Trophoblast cell (in vitro differentiated cells and primary cell): ENCODE measurements around the gene UBE2J2.

ENCODE experiments used
- DNase-seq, 2 donors: peaks; one replicate each; pipeline ENCODE4 v3.0.0-alpha.2; 2016
- H2AFZ ChIP-seq: 2 replicates; pipeline ENCODE4 v1.6.1; 2013; ENCODE audit warnings: low read length, moderate library complexity, mild to moderate bottlenecking; ENCODE audit not compliant: insufficient read depth, poor library complexity
- H2AK5ac ChIP-seq: 2 replicates; pipeline ENCODE4 v1.6.1; 2013; ENCODE audit warnings: mild to moderate bottlenecking, low read length
- H2BK120ac ChIP-seq: 2 replicates; pipeline ENCODE4 v1.6.1; 2013; ENCODE audit warnings: low read length, mild to moderate bottlenecking, moderate library complexity; ENCODE audit not compliant: insufficient read depth, poor library complexity
- H2BK12ac ChIP-seq: 2 replicates; pipeline ENCODE4 v1.6.1; 2013; ENCODE audit warnings: mild to moderate bottlenecking, low read length, moderate library complexity
- H2BK5ac ChIP-seq: 2 replicates; pipeline ENCODE4 v1.6.1; 2013; ENCODE audit warnings: low read length, low read depth, moderate library complexity, mild to moderate bottlenecking; ENCODE audit not compliant: poor library complexity
- H3K14ac ChIP-seq: 2 replicates; pipeline ENCODE4 v1.6.1; 2013; ENCODE audit warnings: mild to moderate bottlenecking, low read length
- H3K18ac ChIP-seq: 2 replicates; pipeline ENCODE4 v1.6.1; 2013; ENCODE audit warnings: mild to moderate bottlenecking, low read length
- H3K23ac ChIP-seq: 2 replicates; pipeline ENCODE4 v1.6.1; 2013; ENCODE audit warnings: low read length
- H3K27ac ChIP-seq: 2 replicates; pipeline ENCODE4 v1.5.1; 2013; ENCODE audit warnings: low read depth, mild to moderate bottlenecking, inconsistent platforms, low read length, moderate library complexity
- H3K27me3 ChIP-seq: 2 replicates; pipeline ENCODE4 v1.6.1; 2013; ENCODE audit warnings: inconsistent platforms, mild to moderate bottlenecking, low read length, moderate library complexity; ENCODE audit not compliant: insufficient read depth
- H3K36me3 ChIP-seq, 2 experiments: 1 replicate in 1 of 2; 2 replicates in 1 of 2; pipeline ENCODE4 v1.6.1; 2013; ENCODE audit warnings: low read length in 2 of 2, mild to moderate bottlenecking in 2 of 2, moderate library complexity in 1 of 2; ENCODE audit not compliant: insufficient read depth in 2 of 2, control insufficient read depth in 1 of 2
- H3K4ac ChIP-seq: 2 replicates; pipeline ENCODE4 v1.6.1; 2013; ENCODE audit warnings: low read depth, mild to moderate bottlenecking, low read length, moderate library complexity
- H3K4me1 ChIP-seq, 2 experiments: 1 replicate in 1 of 2; 2 replicates in 1 of 2; pipeline ENCODE4 v1.6.1; 2013; ENCODE audit warnings: low read length in 2 of 2, mild to moderate bottlenecking in 2 of 2, moderate library complexity in 1 of 2; ENCODE audit not compliant: insufficient read depth in 2 of 2, control insufficient read depth in 1 of 2
- H3K4me2 ChIP-seq: 2 replicates; pipeline ENCODE4 v1.6.1; 2013; ENCODE audit warnings: inconsistent platforms, mild to moderate bottlenecking, low read length, moderate library complexity
- H3K4me3 ChIP-seq: 2 replicates; pipeline ENCODE4 v1.5.1; 2013; ENCODE audit warnings: mild to moderate bottlenecking, low read depth, low read length, inconsistent platforms
- H3K79me1 ChIP-seq: one replicate; pipeline ENCODE4 v1.6.1; 2013; ENCODE audit warnings: low read length
- H3K79me2 ChIP-seq: 2 replicates; pipeline ENCODE4 v1.6.1; 2013; ENCODE audit warnings: low read length, mild to moderate bottlenecking; ENCODE audit not compliant: control insufficient read depth, insufficient read depth, poor library complexity
- H3K9ac ChIP-seq: 2 replicates; pipeline ENCODE4 v1.6.1; 2013; ENCODE audit warnings: mild to moderate bottlenecking, low read length
- H3K9me3 ChIP-seq: 2 replicates; pipeline ENCODE4 v1.6.1; 2013; ENCODE audit warnings: low read depth, mild to moderate bottlenecking, control low read depth, inconsistent platforms, low read length; ENCODE audit not compliant: insufficient read depth
- H4K12ac ChIP-seq: 2 replicates; pipeline ENCODE4 v1.6.1; 2013; ENCODE audit warnings: low read depth, mild to moderate bottlenecking, low read length, moderate library complexity
- H4K8ac ChIP-seq: 2 replicates; pipeline ENCODE4 v1.6.1; 2013; ENCODE audit warnings: low read depth, mild to moderate bottlenecking, low read length, moderate library complexity
- H4K91ac ChIP-seq: one replicate; pipeline ENCODE4 v1.6.1; 2013; ENCODE audit warnings: low read depth, mild to moderate bottlenecking, low read length, moderate library complexity
- WGBS: extraction: QIAGEN DNeasy Blood & Tissue Kit; methylation state at CpG from one replicate; pipeline ENCODE4 v1.1.7; 2013; ENCODE audit warnings: missing lambda C conversion rate; ENCODE audit not compliant: insufficient read length, insufficient coverage; ENCODE audit errors: extremely low coverage; 5-methylcytosine and 5-hydroxymethylcytosine counted together

UBE2J2 gene

GRCh38 chr1:1291023-1291528 is 17.4 kb upstream of the UBE2J2 start:
- Histone ChIP-seq H2AFZ (no peak overlapping the region), H3K27ac (no peak overlapping the region), H3K4me1 (no peaks in the 10 kb centered on the region), H3K27me3 (no peaks in the 10 kb centered on the region), H4K8ac (no peak overlapping the region), H2BK5ac (no peak overlapping the region), H3K14ac (no peak overlapping the region), H3K9ac (no peak overlapping the region), H3K79me2 (no peaks in the 10 kb centered on the region), H4K91ac (no peak overlapping the region), H3K36me3 (peaks cover 20 to 28% of the 10 kb centered on the region in 2 experiments), H2AK5ac (no peak overlapping the region), H4K12ac (peak overlapping the region; percentile 9), H2BK12ac (no peak overlapping the region), H3K4me2 (no peak overlapping the region), H3K79me1 (no peaks in the 10 kb centered on the region), H3K4me3 (no peak overlapping the region), H2BK120ac (no peak overlapping the region), H3K9me3 (peaks cover 2% of the 10 kb centered on the region), H3K18ac (no peak overlapping the region), H3K23ac (no peak overlapping the region), H3K4ac (no peak overlapping the region)
- no CpG with 5 or more reads among the region's 28 CpGs for WGBS
- DNase-seq: no peak

- Histone ChIP-seq H3K4me3 (no peak overlapping the region), H2BK12ac (no peak overlapping the region), H2AFZ (no peak overlapping the region), H3K4ac (no peak overlapping the region), H3K4me2 (no peak overlapping the region), H2BK120ac (no peak overlapping the region), H3K27me3 (no peaks in the 10 kb centered on the region), H4K91ac (no peak overlapping the region), H3K79me2 (no peaks in the 10 kb centered on the region), H3K4me1 (no peaks in the 10 kb centered on the region), H3K18ac (no peak overlapping the region), H3K79me1 (no peaks in the 10 kb centered on the region), H3K14ac (no peak overlapping the region), H3K9ac (no peak overlapping the region), H2AK5ac (no peak overlapping the region), H3K27ac (no peak overlapping the region), H2BK5ac (no peak overlapping the region), H4K12ac (no peak overlapping the region), H4K8ac (no peak overlapping the region), H3K36me3 (peaks cover 13 to 20% of the 10 kb centered on the region in 2 experiments), H3K23ac (no peak overlapping the region), H3K9me3 (peaks cover 2% of the 10 kb centered on the region)
- peak; percentile 67 to 82 for DNase-seq
- WGBS: no CpG with 5 or more reads among the region's 15 CpGs
These were observed 16.6 kb upstream of the UBE2J2 start for GRCh38 chr1:1290238-1290731.

DNA sequence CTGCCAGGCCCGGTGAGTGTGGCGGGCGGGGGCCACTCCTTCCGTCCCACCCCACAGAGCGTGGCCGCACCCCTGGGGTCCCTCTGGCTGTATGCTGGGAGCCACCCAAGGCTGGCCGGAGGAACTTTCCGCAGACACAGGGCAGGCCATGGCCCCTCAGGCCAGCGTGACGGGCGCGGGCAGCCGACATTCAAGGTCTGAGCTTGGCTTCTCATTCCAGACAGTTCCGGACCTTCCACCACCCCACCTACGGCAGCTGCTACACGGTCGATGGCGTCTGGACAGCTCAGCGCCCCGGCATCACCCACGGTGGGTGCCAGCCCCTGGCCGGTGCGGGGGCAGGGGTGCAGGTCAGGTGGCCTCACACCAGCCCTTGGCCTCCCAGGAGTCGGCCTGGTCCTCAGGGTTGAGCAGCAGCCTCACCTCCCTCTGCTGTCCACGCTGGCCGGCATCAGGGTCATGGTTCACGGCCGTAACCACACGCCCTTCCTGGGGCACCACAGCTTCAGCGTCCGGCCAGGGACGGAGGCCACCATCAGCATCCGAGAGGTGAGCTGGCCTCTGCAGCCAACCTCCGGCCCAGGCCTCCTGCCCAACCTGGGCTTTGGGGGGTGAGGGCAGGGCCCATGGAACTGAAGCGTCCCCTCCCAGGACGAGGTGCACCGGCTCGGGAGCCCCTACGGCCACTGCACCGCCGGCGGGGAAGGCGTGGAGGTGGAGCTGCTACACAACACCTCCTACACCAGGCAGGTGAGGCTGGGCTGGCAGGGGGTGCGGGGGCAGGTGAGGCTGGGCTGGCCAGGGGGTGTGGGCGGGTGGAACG is 13.8 kb upstream of the UBE2J2 start:
- Histone ChIP-seq H4K91ac (no peak overlapping the region), H3K27me3 (no peaks in the 10 kb centered on the region), H3K4me1 (no peaks in the 10 kb centered on the region), H2BK120ac (no peak overlapping the region), H2BK12ac (no peak overlapping the region), H3K79me2 (no peaks in the 10 kb centered on the region), H3K4me3 (no peak overlapping the region), H3K14ac (no peak overlapping the region), H3K27ac (no peak overlapping the region), H3K9me3 (peaks cover 5% of the 10 kb centered on the region), H2BK5ac (no peak overlapping the region), H2AK5ac (no peak overlapping the region), H3K23ac (no peak overlapping the region), H3K4ac (no peak overlapping the region), H4K8ac (no peak overlapping the region), H3K79me1 (no peaks in the 10 kb centered on the region), H3K18ac (no peak overlapping the region), H2AFZ (no peak overlapping the region), H4K12ac (no peak overlapping the region), H3K4me2 (no peak overlapping the region), H3K9ac (no peak overlapping the region), H3K36me3 (no peaks in the 10 kb centered on the region)
- no CpG with 5 or more reads among the region's 46 CpGs for WGBS
- no peak for DNase-seq

DNA sequence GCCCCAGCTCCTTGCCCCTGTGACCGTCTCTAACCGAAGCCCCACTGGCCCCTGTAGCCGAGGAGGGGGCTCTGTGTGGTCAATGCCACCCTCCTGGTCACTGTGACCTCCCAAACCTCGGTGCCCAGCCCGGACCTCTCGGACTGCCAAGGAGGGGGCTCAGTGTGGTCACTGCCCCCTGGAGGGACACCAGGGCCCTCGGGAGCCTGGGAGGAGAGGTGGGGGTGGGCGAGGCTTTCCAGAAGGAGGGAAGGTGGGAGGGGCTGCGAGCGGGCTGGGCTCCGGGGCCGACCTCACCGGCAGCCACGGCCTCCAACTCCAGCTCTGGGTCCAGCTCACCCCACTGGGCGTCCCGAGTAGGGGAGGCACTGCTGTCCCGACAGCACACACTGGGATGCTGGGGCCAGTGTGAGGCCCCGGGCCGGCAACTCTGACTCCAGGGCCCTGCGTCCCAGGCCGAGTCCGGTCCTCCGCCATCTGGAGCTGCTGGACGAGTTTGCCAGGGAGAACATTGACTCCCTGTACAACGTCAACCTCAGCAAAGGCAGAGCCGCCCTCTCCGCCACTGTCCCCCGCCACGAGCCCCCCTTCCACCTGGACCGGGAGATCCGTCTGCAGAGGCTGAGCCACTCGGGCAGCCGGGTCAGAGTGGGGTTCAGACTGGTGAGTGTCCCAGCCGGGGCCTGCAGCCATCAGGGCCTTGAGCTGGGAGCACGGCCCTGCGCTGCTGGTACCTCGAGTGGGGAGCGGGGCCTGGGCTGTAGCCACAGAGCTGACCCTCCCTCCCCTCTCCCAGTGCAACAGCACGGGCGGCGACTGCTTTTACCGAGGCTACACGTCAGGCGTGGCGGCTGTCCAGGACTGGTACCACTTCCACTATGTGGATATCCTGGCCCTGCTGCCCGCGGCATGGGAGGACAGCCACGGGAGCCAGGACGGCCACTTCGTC is 12.9 kb upstream of the UBE2J2 start:
- Histone ChIP-seq H3K23ac (no peak overlapping the region), H4K8ac (no peak overlapping the region), H3K4me1 (no peaks in the 10 kb centered on the region), H2BK120ac (no peak overlapping the region), H3K36me3 (no peaks in the 10 kb centered on the region), H4K12ac (no peak overlapping the region), H3K27ac (no peak overlapping the region), H2BK12ac (no peak overlapping the region), H3K4me3 (no peak overlapping the region), H2AFZ (no peak overlapping the region), H3K27me3 (no peaks in the 10 kb centered on the region), H3K79me1 (no peaks in the 10 kb centered on the region), H3K4me2 (no peak overlapping the region), H2AK5ac (no peak overlapping the region), H4K91ac (no peak overlapping the region), H3K79me2 (no peaks in the 10 kb centered on the region), H3K14ac (no peak overlapping the region), H3K4ac (no peak overlapping the region), H3K18ac (no peak overlapping the region), H3K9ac (no peak overlapping the region), H2BK5ac (no peak overlapping the region), H3K9me3 (peaks cover 10% of the 10 kb centered on the region)
- DNase-seq: no peak
- WGBS: no CpG with 5 or more reads among the region's 50 CpGs
